Left kidney (tissue), 8 donors: ENCODE measurements around the gene CHD2. TPM values are rescaled to one million over a fixed set of nuclear protein-coding genes. Genes with fewer than 3 reads are reported as not detected.
"Not testable (repeated sequence)": the region's sequence is repeated elsewhere in the genome, so short reads cannot be mapped to it uniquely, and the experiment has no call there.

ENCODE experiments used
- DNase-seq: peaks from one replicate; pipeline ENCODE4 v3.0.0-alpha.2; 2013
- long read RNA-seq, 8 donors: transcript quantifications; one replicate each; lab custom pipeline, GENCODE V29; 2026
- polyA plus RNA-seq: library from polyadenylated mRNA; unstranded; fragments of 120-200 nt; gene quantifications from one replicate; pipeline ENCODE4 v1.2.1, GENCODE V29; 2013; ENCODE audit not compliant: insufficient read length

Gene CHD2
- 134 TPM for polyA plus RNA-seq
- long read RNA-seq, donor 1, transcript CHD2-212 (2 exons, 1,740 nt) = major isoform, 8 of 30 reads
- long read RNA-seq, donor 1, partial matches to known transcripts = 20 of 30 reads
- long read RNA-seq, donor 1, other reads (novel, unspliced or antisense) = 0 of 30 reads
- long read RNA-seq, donor 2, transcript CHD2-212 (2 exons, 1,740 nt) = major isoform, 6 of 24 reads
- long read RNA-seq, donor 2, partial matches to known transcripts = 18 of 24 reads
- long read RNA-seq, donor 2, other reads (novel, unspliced or antisense) = 0 of 24 reads
- long read RNA-seq, donor 3, transcript CHD2-212 (2 exons, 1,740 nt) = major isoform, 9 of 87 reads
- long read RNA-seq, donor 3, partial matches to known transcripts = 76 of 87 reads
- long read RNA-seq, donor 3, other reads (novel, unspliced or antisense) = 0 of 87 reads
- long read RNA-seq, donor 4 = 0 reads
- long read RNA-seq, donor 5, transcript CHD2-212 (2 exons, 1,740 nt) = major isoform, 6 of 17 reads
- long read RNA-seq, donor 5, partial matches to known transcripts = 8 of 17 reads
- long read RNA-seq, donor 5, other reads (novel, unspliced or antisense) = 0 of 17 reads
- long read RNA-seq, donor 6, transcript CHD2-212 (2 exons, 1,740 nt) = major isoform, 10 of 24 reads
- long read RNA-seq, donor 6, partial matches to known transcripts = 13 of 24 reads
- long read RNA-seq, donor 6, other reads (novel, unspliced or antisense) = 0 of 24 reads
- long read RNA-seq, donor 7, transcript CHD2-212 (2 exons, 1,740 nt) = major isoform, 8 of 32 reads
- long read RNA-seq, donor 7, partial matches to known transcripts = 22 of 32 reads
- long read RNA-seq, donor 7, other reads (novel, unspliced or antisense) = 0 of 32 reads
- long read RNA-seq, donor 8, partial matches to known transcripts = 5 of 7 reads
- long read RNA-seq, donor 8, other reads (novel, unspliced or antisense) = 0 of 7 reads

- DNase-seq = peak; percentile 90
Observed at GRCh38 chr15:92899948-92900730, at the start of gene CHD2. Gene CHD2 (plus strand): TSS chr15:92900324. CDS start chr15:92901238, 914 bp downstream.

- DNase-seq = no peak
Observed at GRCh38 chr15:92853222-92853621, 46.9 kb upstream of the CHD2 start.

- DNase-seq = no peak
Observed at GRCh38 chr15:92861742-92862141, 38.4 kb upstream of the CHD2 start.

DNA sequence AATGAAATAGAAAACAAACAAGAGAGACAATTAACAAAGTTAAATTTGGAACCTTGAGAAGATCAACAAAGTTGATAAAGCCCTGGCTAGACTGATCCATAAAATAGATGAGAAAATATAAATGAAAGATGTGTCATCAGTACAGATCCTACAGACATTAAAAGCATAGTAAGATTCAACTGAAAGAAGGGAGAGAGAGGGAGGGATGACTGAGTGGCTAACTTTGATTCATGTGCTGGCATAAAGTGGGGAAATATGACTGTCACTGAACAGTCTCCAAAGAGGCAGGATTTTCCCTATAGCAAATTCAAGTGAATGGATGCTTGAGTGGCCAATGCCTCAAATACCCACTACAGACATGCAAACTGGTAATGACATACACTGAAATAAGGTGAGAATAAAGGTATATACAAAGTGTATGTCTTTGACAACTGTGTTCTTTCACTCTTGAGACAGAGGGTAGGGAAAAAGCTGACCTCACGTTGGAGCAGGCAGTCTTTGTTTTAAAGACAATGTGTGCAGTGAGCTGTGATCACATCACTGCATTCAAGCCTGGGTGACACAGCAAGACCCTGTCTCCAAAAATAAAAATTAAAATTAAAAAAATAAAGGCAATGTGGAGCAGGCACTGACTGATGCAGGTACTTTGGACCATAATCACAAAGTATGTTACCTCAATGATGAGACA is 35.9 kb upstream of the CHD2 start:
- no peak for DNase-seq

- no peak for DNase-seq
Observed at GRCh38 chr15:92869263-92869940, 30.7 kb upstream of the CHD2 start.

- DNase-seq = no peak
Observed at GRCh38 chr15:92870010-92870591, 30.0 kb upstream of the CHD2 start.

DNA sequence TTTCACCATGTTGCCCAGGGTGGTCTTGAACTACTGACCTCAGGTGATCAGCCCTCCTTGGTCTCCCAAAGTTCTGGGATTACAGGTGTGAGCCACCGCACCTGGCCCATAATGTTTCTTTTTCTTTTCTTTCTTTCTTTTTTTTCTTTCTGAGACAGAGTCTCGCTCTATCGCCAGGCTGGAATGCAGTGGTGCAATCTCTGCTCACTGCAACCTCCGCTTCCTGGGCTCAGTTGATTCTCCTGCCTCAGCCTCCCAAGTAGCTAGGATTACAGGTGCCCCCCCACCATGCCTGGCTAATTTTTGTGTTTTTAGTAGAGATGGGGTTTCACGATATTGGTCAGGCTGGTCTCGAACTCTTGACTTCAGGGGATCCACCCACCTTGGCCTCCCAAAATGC is 27.2 kb upstream of the CHD2 start:
- DNase-seq = not testable (repeated sequence)

GRCh38 chr15:92877000-92877399 is 23.1 kb upstream of the CHD2 start:
- no peak for DNase-seq

DNA sequence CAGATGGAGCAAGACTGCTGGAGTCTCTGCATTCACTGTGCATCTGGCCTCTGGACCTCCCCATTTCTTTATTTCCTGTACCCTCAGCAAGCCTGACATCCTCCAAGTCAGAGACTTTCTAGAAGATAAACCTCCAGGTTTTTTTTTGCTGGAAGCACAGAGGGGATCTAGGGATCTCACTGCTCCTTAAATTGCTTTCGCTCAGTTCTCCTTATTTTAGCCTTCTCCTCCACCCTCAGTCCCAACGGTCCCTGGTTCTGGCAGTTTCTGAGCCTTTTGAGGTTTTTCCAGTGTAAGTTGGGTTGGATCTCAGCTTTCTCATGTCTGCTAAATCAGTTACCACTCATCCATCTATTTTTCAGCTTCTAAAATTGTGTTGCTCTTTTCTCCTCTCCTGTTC is 22.7 kb upstream of the CHD2 start:
- no peak for DNase-seq

GRCh38 chr15:92878593-92879053 is 21.5 kb upstream of the CHD2 start:
- DNase-seq = no peak

DNA sequence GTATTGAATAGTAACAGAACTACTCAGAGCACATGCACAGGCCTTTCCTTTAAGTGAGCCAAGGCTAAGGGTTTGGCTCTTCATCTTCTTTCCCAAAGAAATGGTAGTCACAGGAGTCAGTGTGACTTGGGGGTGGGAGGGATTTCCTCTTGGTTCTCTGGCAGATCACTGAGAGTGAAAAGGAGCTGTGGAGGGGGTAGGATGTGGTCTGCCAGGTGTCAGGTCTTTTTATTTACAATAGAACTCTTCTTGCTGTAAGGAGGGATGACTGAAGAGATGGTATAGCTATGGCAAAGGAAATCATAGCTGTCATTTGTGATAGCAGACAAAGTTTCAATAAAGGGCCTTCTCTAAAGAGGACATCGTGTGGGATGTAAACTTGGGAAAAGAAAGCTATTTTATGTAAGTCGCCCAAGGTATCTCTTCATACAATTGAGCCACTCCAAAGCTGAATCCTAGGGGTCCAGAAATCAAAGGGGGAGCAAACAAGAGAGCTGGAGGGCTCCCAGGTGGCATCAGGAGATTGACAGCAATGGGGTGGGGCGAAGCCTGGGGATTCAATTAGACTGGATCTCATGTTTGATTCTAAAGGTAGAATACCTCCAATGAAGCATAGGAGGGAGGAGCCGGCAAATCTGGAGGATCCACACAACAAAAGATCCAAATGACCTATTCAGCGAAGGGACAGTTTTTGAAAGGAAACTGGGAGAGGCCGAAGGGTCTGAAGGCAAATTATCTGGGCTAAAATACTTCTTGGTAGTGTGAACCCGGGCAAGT is 20.0 kb upstream of the CHD2 start:
- no peak for DNase-seq

DNA sequence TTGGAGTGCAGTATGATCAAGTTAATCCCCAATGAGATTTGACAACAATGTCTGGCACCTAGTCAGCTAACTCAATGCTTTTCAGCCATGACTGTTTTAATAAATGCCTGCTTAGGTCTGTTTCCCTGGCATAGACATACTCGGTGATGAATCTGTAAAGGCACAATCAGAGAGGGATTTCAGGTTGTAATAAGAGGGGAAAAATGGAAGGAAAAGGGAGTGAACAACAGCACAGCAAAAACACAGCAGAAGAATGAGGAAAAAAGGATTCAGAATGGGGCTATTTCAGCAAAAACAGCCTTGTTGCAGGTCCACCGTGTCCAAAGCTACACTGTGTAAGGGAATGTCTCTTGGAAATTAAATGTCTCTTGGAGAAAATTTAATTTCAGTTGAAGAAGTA is 19.3 kb upstream of the CHD2 start:
- no peak for DNase-seq

GRCh38 chr15:92881211-92881754 is 18.8 kb upstream of the CHD2 start:
- peak; percentile 55 for DNase-seq

DNA sequence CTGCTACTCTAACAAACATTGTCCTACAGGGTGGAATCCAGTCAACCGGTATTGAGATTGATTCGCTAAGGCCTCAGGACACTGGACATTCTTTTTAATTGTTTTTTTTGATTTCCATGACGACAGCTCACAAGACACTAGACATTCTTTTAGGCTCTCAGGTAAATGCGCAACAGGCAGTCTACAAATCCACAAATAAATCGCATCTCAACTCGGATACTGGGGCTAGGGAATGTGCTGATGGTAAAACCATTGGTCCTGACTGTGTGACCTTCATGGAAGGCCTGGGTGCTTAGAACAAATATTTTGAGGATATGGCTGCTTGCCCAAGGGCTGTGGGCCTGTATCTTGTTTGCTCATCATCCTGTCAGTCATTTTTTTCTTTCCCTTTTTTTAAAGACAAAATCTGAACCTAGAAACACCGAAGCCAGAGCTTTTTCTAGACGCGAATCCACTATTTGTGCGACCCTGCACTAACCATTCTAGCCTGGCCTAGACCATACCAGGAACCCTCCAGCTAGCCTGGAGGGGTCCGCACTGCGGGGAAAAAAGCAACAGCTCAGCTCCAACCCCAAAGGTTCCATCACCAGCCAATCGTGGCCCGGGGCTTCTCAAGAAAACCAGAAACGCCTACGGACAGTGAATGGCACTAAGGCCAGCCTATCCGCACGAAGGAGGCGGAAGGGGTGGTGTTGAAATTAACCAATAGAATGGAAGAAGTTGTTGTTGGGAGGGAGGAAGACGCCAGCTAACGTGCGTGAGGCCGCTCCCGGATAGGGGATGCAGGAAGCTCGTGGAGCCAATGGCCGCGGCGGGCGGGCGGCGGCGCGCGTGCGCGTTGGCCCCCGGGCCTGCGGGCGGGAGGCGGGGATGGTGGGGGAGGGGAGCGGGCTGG is 18.1 kb upstream of the CHD2 start:
- peak; percentile 100 for DNase-seq

DNA sequence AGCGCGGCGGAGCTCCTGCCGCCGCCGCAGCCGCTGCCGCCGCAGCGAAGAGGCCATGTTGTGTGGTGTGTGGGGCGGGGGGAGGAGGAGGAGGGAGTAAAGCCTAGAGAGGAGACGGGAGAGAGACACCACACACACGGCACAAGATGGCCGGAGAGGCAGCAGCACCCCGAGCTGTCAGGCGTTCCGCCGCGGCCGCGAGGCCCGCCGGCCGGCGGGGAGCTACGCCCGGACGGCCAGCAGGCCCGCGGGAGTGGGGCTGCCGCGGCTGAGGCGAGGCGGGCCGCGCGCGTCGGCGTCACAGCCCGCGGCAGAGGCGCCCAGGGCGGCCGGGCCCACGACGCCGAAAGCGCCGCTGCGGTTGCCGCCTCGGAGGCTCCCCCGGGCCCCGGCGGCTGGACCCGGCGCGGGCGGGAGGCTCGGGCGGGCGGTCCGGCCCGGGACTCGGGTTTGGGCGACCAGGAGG is 17.4 kb upstream of the CHD2 start:
- DNase-seq = no peak

GRCh38 chr15:92883163-92883875 is 16.8 kb upstream of the CHD2 start:
- DNase-seq = peak; percentile 57

DNA sequence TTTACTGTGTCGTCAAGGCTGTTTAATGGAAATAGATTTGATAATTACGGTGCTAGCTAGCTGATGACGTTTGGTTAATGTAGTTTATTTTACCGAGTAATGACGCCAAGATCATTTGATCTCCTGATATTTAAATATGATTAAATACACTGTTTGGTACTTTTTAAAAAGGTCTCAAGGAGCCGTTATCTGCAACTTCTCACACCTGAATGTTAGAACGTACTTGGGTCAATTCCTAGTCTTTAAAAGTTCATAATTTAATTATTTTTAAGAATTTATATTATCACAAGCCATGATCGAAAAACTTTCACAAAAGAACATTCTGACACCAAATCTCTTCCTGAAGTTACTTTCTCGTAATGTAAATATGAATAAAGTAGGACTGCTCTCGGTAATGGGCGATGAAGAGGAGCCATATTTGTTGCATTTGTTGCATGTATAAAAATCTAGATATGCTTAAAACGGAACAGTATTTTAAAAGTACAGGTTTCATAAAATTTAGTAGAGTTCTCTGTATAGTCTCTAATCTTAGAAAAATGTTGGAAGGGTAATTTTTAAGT is 16.2 kb upstream of the CHD2 start:
- DNase-seq = no peak
